CD4-positive, alpha-beta T cell (primary cell): Measurements from ENCODE around the gene DYRK1A. TPM values are rescaled to one million over a fixed set of nuclear protein-coding genes. Genes with fewer than 3 reads are reported as not detected.

Source experiments
- ATAC-seq: fragments of 200-7000 bp; cut with Tn5 transposase; one replicate; pipeline ENCODE4 v1.10.0; 2022; ENCODE audit warnings: mild to moderate bottlenecking; ENCODE audit not compliant: poor library complexity
- CTCF ChIA-PET: fragments of 350-600 bp; sonication (Branson Sonifier 250); formaldehyde crosslinking; loops from one replicate; lab custom pipeline; 2021; ENCODE audit warnings: antibody characterized with exemption, inconsistent platforms; lab: Charles Lee
- POLR2A ChIA-PET: fragments of 350-600 bp; sonication (Branson Sonifier 250); formaldehyde crosslinking; loops from one replicate; lab custom pipeline; 2021; ENCODE audit warnings: antibody characterized with exemption, inconsistent platforms; lab: Charles Lee
- DNase-seq, 14 experiments: peaks; one replicate each; pipeline ENCODE4 v3.0.0-alpha.2; 2013 to 2020; ENCODE audit warnings: mixed read lengths in 2 of 14
- H3K27ac ChIP-seq, 2 donors: one replicate each; pipeline versions ENCODE4 v1.5.1 to v1.7.0; 2013; ENCODE audit warnings: low read length in 2 of 2, low read depth in 1 of 2, mild to moderate bottlenecking in 1 of 2
- H3K27me3 ChIP-seq, 2 experiments: 1 replicate in 1 of 2; 2 replicates in 1 of 2; pipeline versions ENCODE4 v1.6.1 to v1.7.0; 2013; ENCODE audit warnings: low read length in 2 of 2, control low read depth in 1 of 2, mild to moderate bottlenecking in 1 of 2, moderate library complexity in 1 of 2; ENCODE audit not compliant: insufficient read depth in 2 of 2, control insufficient read depth in 1 of 2
- H3K36me3 ChIP-seq: one replicate; pipeline ENCODE4 v1.6.1; 2013; ENCODE audit warnings: low read length, control low read depth; ENCODE audit not compliant: insufficient read depth
- H3K4me1 ChIP-seq: one replicate; pipeline ENCODE4 v1.6.1; 2013; ENCODE audit warnings: low read length, control low read depth; ENCODE audit not compliant: insufficient read depth
- H3K4me3 ChIP-seq: one replicate; pipeline ENCODE4 v1.5.1; 2013; ENCODE audit warnings: mild to moderate bottlenecking, low read length, moderate library complexity
- H3K9me3 ChIP-seq, 2 experiments: 1 replicate in 1 of 2; 2 replicates in 1 of 2; pipeline versions ENCODE4 v1.6.1 to v1.7.0; 2013; ENCODE audit warnings: low read length in 2 of 2, mild to moderate bottlenecking in 2 of 2, control low read depth in 1 of 2, moderate library complexity in 1 of 2; ENCODE audit not compliant: control insufficient read depth in 1 of 2, insufficient read depth in 1 of 2
- H3K27ac Mint-ChIP-seq: one replicate; pipeline ENCODE4 v1.8.0; 2020; ENCODE audit warnings: mixed read lengths
- H3K27me3 Mint-ChIP-seq: one replicate; pipeline ENCODE4 v1.8.0; 2021; ENCODE audit warnings: mixed read lengths
- H3K36me3 Mint-ChIP-seq: one replicate; pipeline ENCODE4 v1.8.0; 2021; ENCODE audit warnings: low read depth, mixed read lengths
- H3K4me1 Mint-ChIP-seq: one replicate; pipeline ENCODE4 v1.8.0; 2021; ENCODE audit warnings: low read depth, mixed read lengths
- H3K4me3 Mint-ChIP-seq: one replicate; pipeline ENCODE4 v1.8.0; 2020; ENCODE audit warnings: mild to moderate bottlenecking, mixed read lengths
- H3K9me3 Mint-ChIP-seq: one replicate; pipeline ENCODE4 v1.8.0; 2020; ENCODE audit warnings: mixed read lengths
- CTCF ChIP-seq: fragments of 200-600 bp; IDR thresholded peaks from one replicate; pipeline ENCODE4 v1.8.0; 2022; ENCODE audit warnings: antibody characterized with exemption, mild to moderate bottlenecking
- intact Hi-C, 2 experiments: fragments of 100-400 bp; cut with DNase I in 1 of 2; cut with micrococcal nuclease in 1 of 2; formaldehyde crosslinking; loops; one replicate each; pipeline versions ENCODE4 v1.15.1 to v1.9.0; 2023 to 2025; cut with DNase I, micrococcal nuclease
- total RNA-seq, 174 experiments: library from RNA in 2 of 174; stranded (reverse) in 2 of 174; gene quantifications; one replicate each; pipeline ENCODE4 v1.2.3 and lab custom pipeline; 2021 to 2026

The DYRK1A gene
- total RNA-seq, 2 experiments from 2014 or later, result 135 to 145 TPM

- no peak for TF ChIP-seq CTCF
- intact Hi-C loops, result loop anchor here in 1 of 2 experiments (2.0 to 10.0 kb wide), 2 partner anchors 25 to 211 kb away; no protein-coding TSS in a partner anchor
- POLR2A ChIA-PET, result interaction anchor here (1.6 kb wide), 1 partner anchor 22 kb away, joined by 6 read pairs; no protein-coding TSS in a partner anchor
- ATAC-seq (no peak), DNase-seq (no peak)
- CTCF ChIA-PET, result interaction anchor here (1.2 to 1.5 kb wide), 2 partner anchors 13 to 15 kb away, joined by 3 read pairs; no protein-coding TSS in a partner anchor
- Histone ChIP-seq H3K27ac (no peak overlapping the region), H3K4me3 (no peak overlapping the region), H3K9me3 (no peaks in the 10 kb centered on the region), H3K36me3 (peaks cover 5% of the 10 kb centered on the region), H3K4me1 (peaks cover 17% of the 10 kb centered on the region), H3K27me3 (no peaks in the 10 kb centered on the region)
- no peaks in the 10 kb centered on the region for H3K9me3 Mint-ChIP-seq
- no peak overlapping the region for H3K4me3 Mint-ChIP-seq
- H3K36me3 Mint-ChIP-seq, result peaks cover 22% of the 10 kb centered on the region
- no peaks in the 10 kb centered on the region for H3K27me3 Mint-ChIP-seq
- H3K4me1 Mint-ChIP-seq, result peaks cover 39% of the 10 kb centered on the region
- H3K27ac Mint-ChIP-seq, result no peak overlapping the region
Measured at GRCh38 chr21:37435711-37436110, 69.1 kb downstream of the DYRK1A start.

- H3K36me3 ChIP-seq, result peaks cover under 1% of the 10 kb centered on the region
- no peaks in the 10 kb centered on the region for H3K9me3 ChIP-seq
- ATAC-seq (no peak), DNase-seq (no peak)
- peaks cover 39% of the 10 kb centered on the region for H3K4me1 Mint-ChIP-seq
- H3K4me3 Mint-ChIP-seq, result no peak overlapping the region
- no peaks in the 10 kb centered on the region for H3K9me3 Mint-ChIP-seq
- H3K27me3 ChIP-seq, result no peaks in the 10 kb centered on the region
- no peak overlapping the region for H3K27ac Mint-ChIP-seq
- no peak overlapping the region for H3K4me3 ChIP-seq
- no peak for TF ChIP-seq CTCF
- H3K36me3 Mint-ChIP-seq, result peaks cover 17% of the 10 kb centered on the region
- H3K27me3 Mint-ChIP-seq, result no peaks in the 10 kb centered on the region
- ChIA-PET CTCF (interaction anchor here (1.2 to 1.5 kb wide), 2 partner anchors 12 to 16 kb away, joined by 3 read pairs; no protein-coding TSS in a partner anchor), POLR2A (interaction anchor here (0.8 to 1.6 kb wide), 2 partner anchors 22 to 68 kb away, joined by 3 to 6 read pairs; no protein-coding TSS in a partner anchor)
- intact Hi-C loops, result loop anchor here in 1 of 2 experiments (10.0 kb wide), 1 partner anchor 211 kb away; no protein-coding TSS in a partner anchor
- no peak overlapping the region for H3K27ac ChIP-seq
- H3K4me1 ChIP-seq, result peaks cover 12% of the 10 kb centered on the region
Measured at GRCh38 chr21:37436174-37436573, 69.6 kb downstream of the DYRK1A start.

- no peaks in the 10 kb centered on the region for H3K9me3 Mint-ChIP-seq
- TF ChIP-seq CTCF, result no peak
- intact Hi-C loops, result loop anchor here in 1 of 2 experiments (10.0 kb wide), 1 partner anchor 213 kb away; no protein-coding TSS in a partner anchor
- H3K4me3 Mint-ChIP-seq, result peak overlapping the region; percentile 28
- ATAC-seq (no peak), DNase-seq (no peak)
- Histone ChIP-seq H3K4me1 (peaks cover 10% of the 10 kb centered on the region), H3K36me3 (no peaks in the 10 kb centered on the region), H3K4me3 (no peak overlapping the region), H3K9me3 (no peaks in the 10 kb centered on the region), H3K27ac (no peak overlapping the region), H3K27me3 (no peaks in the 10 kb centered on the region)
- H3K4me1 Mint-ChIP-seq, result peaks cover 39% of the 10 kb centered on the region
- no peaks in the 10 kb centered on the region for H3K27me3 Mint-ChIP-seq
- ChIA-PET CTCF (no interaction called here), POLR2A (no interaction called here)
- H3K36me3 Mint-ChIP-seq, result peaks cover 8% of the 10 kb centered on the region
- peak overlapping the region; percentile 13 for H3K27ac Mint-ChIP-seq
Measured at GRCh38 chr21:37437376-37438080, 71.0 kb downstream of the DYRK1A start.
